ENCODE data around the gene PPP1R9A.

The PPP1R9A gene

GRCh38 chr7:94907026-94907810, at the start of gene PPP1R9A:
Gene PPP1R9A (plus strand): TSS chr7:94907594. CDS start chr7:94910114, 2,520 bp downstream.
- DNase-seq: peak; percentile 56

GRCh38 chr7:94871132-94871531, 36.3 kb upstream of the PPP1R9A start:
- no peak for DNase-seq

GRCh38 chr7:94873239-94873638, 34.2 kb upstream of the PPP1R9A start:
- no peak for DNase-seq

- no peak for DNase-seq
Observed at GRCh38 chr7:94874036-94874785, 33.2 kb upstream of the PPP1R9A start.

DNA sequence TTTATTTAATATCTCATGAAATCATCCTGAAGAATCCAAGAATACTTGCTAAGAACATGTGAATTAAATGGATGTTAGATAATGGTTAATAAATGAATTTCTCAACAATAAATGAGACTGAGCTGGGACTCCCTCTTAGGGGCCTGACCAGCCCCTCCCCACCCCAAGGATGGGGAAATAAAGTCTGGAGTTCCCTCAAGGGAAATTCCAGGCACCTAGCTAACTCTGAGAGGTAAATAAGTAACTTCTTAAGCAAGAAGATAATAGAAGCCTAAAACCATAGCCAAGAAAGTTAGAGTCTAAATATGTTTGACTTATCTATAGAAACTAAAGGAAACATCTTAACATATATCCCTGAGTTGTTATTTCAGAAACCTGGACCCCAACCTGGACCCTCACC, 32.2 kb upstream of the PPP1R9A start:
- no peak for DNase-seq

DNA sequence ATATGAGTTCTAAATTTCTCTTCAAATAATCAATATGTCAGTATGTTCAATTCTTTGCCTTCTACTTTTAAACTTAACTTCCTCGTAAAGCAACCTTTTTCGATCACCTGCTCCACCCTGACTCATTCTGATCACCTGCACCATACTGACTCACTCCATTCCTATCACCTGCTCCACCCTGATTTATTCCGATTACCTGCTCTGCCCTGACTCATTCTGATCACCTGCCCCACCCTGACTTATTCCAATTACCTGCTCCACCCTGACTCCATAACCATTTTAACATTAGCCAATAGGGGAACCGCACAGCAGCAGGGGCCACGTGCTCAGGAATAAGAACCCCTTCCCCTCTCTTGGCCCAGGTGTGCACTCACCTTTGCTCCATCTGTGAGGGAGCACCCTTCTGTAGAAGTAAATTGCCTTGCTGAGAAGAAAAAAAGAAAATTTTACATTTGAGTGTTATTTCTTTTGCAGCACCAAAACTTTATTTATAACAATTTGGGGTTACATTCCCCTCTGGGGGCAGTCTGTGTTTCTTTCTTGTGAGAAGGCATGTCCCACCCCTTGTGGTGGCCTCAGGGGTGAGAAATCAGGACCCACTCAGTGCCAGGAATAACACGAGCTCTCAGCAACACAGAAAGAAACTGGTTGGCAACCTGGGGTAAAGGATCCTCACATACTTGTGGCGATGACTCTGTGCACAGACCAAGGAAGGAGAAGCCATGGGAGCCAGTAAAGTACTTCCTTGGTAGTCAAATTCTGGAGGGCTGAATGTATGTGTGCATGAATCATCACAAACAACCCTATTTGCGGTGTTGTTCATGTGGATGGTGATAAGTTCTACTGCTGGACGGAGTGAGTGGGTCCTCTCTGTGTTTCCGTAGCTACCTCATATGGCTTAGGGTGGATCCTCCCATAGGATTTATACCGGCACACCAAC, 29.4 kb upstream of the PPP1R9A start:
- DNase-seq: no peak

DNA sequence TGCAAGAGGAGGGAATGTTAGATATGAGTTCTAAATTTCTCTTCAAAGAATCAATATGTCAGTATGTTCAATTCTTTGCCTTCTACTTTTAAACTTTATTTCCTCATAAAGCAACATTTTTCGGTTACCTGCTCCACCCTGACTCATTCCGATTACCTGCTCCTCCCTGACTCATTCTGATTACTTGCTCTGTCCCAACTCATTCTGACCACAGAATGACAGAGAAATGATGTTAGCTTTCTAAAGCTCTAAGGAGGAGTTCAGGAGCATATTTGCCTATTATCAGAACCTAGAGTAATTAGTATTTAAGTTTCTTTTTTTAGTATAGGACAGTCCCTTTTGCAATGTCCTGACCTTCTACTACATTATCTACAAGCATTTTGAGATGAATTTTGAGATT, 24.5 kb upstream of the PPP1R9A start:
- DNase-seq: no peak

- no peak for DNase-seq
Observed at GRCh38 chr7:94883616-94884015, 23.8 kb upstream of the PPP1R9A start.

DNA sequence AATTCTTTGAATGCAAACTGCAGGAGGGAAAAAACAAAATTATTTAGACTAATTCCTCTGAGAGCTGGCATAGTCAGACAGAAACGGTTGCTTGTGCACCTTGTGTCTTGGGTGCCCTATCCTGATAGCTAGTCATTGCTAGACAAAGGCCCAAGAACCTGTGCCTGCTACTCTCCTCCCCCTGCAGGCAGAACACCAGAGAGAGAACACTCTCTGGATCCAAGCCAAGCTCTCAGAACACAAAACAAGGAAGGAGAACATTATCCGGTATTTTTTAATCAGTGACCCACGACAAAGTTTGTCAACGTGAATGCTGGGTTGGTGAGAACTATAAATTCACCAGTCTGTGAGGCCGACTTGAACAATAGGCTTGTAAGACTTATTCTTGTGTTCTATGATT, 18.8 kb upstream of the PPP1R9A start:
- DNase-seq: peak; percentile 21

GRCh38 chr7:94888995-94889523, 18.3 kb upstream of the PPP1R9A start:
- no peak for DNase-seq

GRCh38 chr7:94890216-94890615, 17.2 kb upstream of the PPP1R9A start:
- no peak for DNase-seq

DNA sequence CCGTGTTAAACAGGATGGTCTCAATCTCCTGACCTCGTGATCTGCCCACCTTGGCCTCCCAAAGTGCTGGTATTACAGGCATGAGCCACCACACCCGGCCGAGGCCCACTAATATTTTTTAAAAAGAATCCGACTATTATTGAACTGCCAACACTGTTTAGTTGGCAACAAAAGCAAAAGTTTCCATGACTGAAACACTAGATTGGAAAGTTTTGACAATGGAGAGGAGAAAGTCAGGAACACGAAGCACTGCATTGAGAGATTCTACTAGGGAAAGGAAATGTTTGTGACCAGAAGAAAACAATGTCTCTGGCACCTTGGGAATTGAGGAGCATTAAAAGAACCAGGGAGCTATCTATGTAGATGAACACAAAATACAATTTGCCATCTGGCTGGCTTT, 13.7 kb upstream of the PPP1R9A start:
- no peak for DNase-seq

GRCh38 chr7:94897541-94897940, 9.9 kb upstream of the PPP1R9A start:
- no peak for DNase-seq

- DNase-seq: no peak
Observed at GRCh38 chr7:94898340-94898739, 9.1 kb upstream of the PPP1R9A start.

GRCh38 chr7:94901981-94902380, 5.4 kb upstream of the PPP1R9A start:
- peak; percentile 18 for DNase-seq

DNA sequence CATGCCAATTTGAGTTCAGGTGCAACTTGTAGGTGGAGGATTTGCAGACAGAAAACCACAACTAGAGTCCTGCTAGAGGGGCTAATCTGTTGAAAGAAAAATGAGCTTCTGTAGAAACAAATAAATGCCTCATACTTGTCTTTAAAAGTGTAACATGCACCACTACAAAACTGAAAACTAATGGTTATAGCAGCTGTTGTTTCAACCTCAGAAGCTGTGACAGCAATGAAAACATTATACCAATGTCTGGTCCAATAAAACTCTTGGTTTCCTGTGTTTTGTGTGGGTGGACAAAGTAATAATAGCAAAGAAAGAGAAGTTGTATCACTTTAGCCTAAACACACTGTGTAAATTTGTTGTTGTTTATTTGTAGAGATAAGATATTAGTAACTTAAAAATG, 3.4 kb upstream of the PPP1R9A start:
- DNase-seq: no peak

DNA sequence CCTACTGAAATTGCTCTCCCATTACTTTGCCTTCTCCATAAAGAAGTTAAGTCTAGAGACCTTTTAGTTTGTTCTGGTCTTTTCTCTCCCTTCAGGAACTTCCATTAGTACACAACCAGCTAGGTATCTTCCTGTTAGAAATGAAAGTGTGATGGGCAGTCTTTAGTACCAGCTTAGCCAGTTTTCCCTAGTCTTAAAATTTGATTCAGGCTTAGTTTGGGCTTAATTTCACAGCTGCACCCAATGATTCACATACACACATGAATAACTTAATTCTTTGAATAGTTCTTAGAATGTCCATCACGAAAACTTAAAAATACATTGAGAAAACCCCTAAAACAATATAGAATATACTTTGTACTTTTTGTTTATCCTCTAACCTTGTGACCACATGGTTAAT, 2.4 kb upstream of the PPP1R9A start:
- DNase-seq: no peak

DNA sequence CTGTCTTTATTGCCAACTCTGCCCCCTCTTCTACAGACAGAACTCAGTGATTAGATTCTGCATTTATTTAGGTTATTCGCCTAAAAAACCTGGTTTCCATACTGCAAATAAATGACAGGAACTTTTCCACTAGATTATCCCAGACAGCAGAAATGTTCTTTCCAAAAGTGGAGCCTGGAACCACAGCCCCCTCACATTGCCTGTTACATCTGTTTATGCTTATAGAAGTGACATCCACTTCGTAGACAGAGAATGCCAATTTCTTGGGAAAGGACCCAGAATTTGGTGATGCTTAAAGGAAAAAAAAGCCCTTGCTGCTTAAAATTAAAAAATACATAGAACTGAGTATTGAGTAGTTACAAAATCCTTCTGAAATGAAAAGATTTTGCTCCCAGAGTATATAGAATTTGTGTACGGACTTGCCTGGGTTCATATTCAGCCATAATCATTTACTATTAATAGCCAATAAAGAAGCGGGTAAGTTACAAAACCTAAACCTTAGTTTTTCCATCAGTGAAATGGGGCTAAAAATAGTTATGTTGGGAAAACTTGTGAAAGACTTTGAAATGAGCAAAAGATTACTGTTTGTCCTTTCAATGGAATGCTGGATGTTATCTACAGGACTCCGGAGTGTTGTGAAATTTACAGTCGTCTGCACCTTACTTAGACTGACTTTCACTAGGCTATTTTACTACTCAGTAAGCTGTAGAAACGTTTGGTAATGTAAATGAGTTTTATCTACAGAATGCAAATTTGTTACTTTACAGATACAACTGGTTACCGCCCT, 1.1 kb upstream of the PPP1R9A start:
- DNase-seq: no peak

GRCh38 chr7:94907811-94908322, 473 bp downstream of the PPP1R9A start:
- DNase-seq: peak; percentile 49

DNA sequence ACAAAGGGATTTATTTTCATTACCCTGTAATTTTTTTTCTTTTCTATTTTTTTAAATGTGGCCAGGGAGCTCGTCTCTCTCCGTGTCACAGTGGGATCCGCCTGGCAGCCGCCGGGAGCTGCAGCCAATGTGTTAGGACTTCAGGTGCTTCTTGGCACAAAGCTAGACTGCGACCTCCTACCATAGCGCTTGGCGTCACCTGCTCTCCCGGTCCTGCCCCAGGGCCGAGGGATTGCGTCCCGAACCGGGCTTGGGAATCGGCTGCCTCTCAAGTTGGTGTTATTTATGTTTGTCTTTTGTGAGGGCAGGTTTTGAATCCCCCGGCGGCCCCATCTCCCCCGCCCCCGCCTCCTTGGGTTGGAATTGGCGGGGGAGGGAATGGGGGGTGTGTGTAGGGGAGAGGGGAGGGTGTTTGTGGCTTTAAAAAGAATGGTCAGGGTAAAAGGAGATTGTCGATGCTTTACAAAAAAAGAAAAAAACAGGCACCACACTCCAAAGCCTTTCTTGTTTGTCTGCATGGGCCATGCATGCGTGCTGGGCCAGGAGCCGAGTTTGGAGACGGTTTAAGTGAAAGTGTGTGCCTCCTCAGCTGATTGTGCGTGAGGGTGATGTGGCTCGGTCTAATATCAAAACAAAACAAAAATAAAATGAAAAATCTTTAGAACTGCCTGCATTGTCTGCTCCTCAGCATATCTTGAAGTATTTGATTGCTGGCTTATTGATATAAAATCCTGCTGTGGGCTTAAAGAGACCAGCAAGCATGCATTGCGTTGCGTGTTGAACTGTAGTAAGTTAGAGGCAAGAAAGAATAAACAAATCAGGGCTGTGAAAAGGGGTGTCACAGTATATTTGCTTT, 1.2 kb downstream of the PPP1R9A start:
- peak; percentile 72 for DNase-seq

DNA sequence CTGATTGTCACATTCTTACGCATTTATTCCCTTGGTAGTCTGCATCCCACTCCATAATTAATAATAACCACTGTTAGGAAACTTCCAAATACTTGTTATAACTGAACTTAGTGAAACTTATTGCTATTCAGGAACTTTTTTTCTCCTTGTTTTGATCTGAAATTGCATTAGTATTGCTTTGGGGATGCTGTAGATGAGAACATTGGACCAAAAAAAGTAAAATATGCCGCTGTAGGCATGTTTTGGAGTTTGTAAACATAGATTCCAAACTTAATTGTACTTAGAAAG, 1.7 kb downstream of the PPP1R9A start:
- DNase-seq: no peak

Measured in NCI-H1105 treated with DMSO at 0.1 percent for 48 hours (cell line).